HEK293 (cell line): ENCODE results near the gene WNT16.
A peak's percentile ranks its signal among the peaks of the same experiment; 100 is the strongest.

Experiments
- CTCF ChIA-PET: fragments of 350-600 bp; formaldehyde crosslinking; extraction: SDS; loops from one replicate; lab custom pipeline; 2021; ENCODE audit warnings: antibody characterized with exemption; lab: Yijun Ruan, JAX
- POLR2A ChIA-PET: fragments of 300-600 bp; formaldehyde crosslinking; extraction: SDS; loops from one replicate; lab custom pipeline; 2020; ENCODE audit warnings: antibody characterized with exemption, inconsistent platforms; lab: Yijun Ruan, JAX
- H3K27ac ChIP-seq: fragments of 200-500 bp; sonication (Bioruptor generic); 2 replicates; pipeline ENCODE4 v1.5.1; 2014; ENCODE audit warnings: low read depth, low read length, control low read depth, inconsistent platforms; ENCODE audit errors: extremely low read depth
- H3K36me3 ChIP-seq, 2 experiments: fragments of 200-500 bp in 1 of 2; sonication (Bioruptor generic) in 1 of 2; 1 replicate in 1 of 2; 2 replicates in 1 of 2; pipeline ENCODE4 v1.5.1; 2014 to 2017; ENCODE audit warnings: inconsistent platforms in 2 of 2, low read length in 2 of 2; ENCODE audit not compliant: control insufficient read depth in 2 of 2, insufficient read depth in 1 of 2
- H3K4me1 ChIP-seq: fragments of 200-500 bp; sonication (Bioruptor generic); 2 replicates; pipeline ENCODE4 v1.5.1; 2014; ENCODE audit warnings: mild to moderate bottlenecking, low read length, inconsistent platforms; ENCODE audit not compliant: control insufficient read depth, insufficient read depth
- H3K4me3 ChIP-seq: 2 replicates; pipeline ENCODE4 v1.5.1; 2011; ENCODE audit warnings: low read depth, mild to moderate bottlenecking, control low read depth, low read length, moderate library complexity
- H3K9me3 ChIP-seq: fragments of 200-500 bp; sonication (Bioruptor generic); 2 replicates; pipeline ENCODE4 v1.5.1; 2014; ENCODE audit warnings: low read depth, low read length, inconsistent platforms; ENCODE audit not compliant: control insufficient read depth, insufficient read depth
- AEBP2 ChIP-seq: fragments of 450-650 bp; formaldehyde crosslinking; IDR thresholded peaks from 2 replicates; pipeline ENCODE4 v1.5.1; 2016; ENCODE audit warnings: missing biosample characterization, missing genetic modification characterization, borderline replicate concordance
- GFI1B ChIP-seq: fragments of 450-650 bp; formaldehyde crosslinking; IDR thresholded peaks from 2 replicates; pipeline ENCODE4 v1.5.1; 2016; ENCODE audit warnings: missing biosample characterization, missing genetic modification characterization
- REST ChIP-seq: fragments of 450-650 bp; formaldehyde crosslinking; IDR thresholded peaks from 2 replicates; pipeline ENCODE4 v1.5.1; 2016; ENCODE audit warnings: missing biosample characterization, missing genetic modification characterization
- ZBTB49 ChIP-seq: fragments of 450-650 bp; formaldehyde crosslinking; IDR thresholded peaks from 2 replicates; pipeline ENCODE4 v1.5.1; 2016; ENCODE audit warnings: missing biosample characterization, missing genetic modification characterization, low read depth
- ZFHX2 ChIP-seq: fragments of 450-650 bp; formaldehyde crosslinking; conservative IDR thresholded peaks from 2 replicates; pipeline ENCODE4 v1.5.1; 2016; ENCODE audit warnings: missing biosample characterization, missing genetic modification characterization
- ZIC2 ChIP-seq: fragments of 450-650 bp; formaldehyde crosslinking; IDR thresholded peaks from 2 replicates; pipeline ENCODE4 v1.5.1; 2016; ENCODE audit warnings: missing biosample characterization, missing genetic modification characterization
- ZNF114 ChIP-seq: fragments of 450-650 bp; formaldehyde crosslinking; IDR thresholded peaks from 2 replicates; pipeline ENCODE4 v1.5.0; 2017; ENCODE audit warnings: missing biosample characterization, missing genetic modification characterization
- ZNF132 ChIP-seq: fragments of 450-650 bp; formaldehyde crosslinking; IDR thresholded peaks from 2 replicates; pipeline ENCODE4 v1.5.1; 2017; ENCODE audit warnings: missing biosample characterization, missing genetic modification characterization, borderline replicate concordance
- ZNF148 ChIP-seq: fragments of 450-650 bp; formaldehyde crosslinking; IDR thresholded peaks from 2 replicates; pipeline ENCODE4 v1.5.0; 2017; ENCODE audit warnings: missing biosample characterization, missing genetic modification characterization, borderline replicate concordance
- ZNF157 ChIP-seq: fragments of 450-650 bp; formaldehyde crosslinking; IDR thresholded peaks from 2 replicates; pipeline ENCODE4 v1.5.1; 2016; ENCODE audit warnings: missing biosample characterization, missing genetic modification characterization
- ZNF202 ChIP-seq: fragments of 450-650 bp; formaldehyde crosslinking; IDR thresholded peaks from 2 replicates; pipeline ENCODE4 v1.5.1; 2016; ENCODE audit warnings: missing biosample characterization, missing genetic modification characterization, borderline replicate concordance
- ZNF280D ChIP-seq: fragments of 450-650 bp; formaldehyde crosslinking; IDR thresholded peaks from 2 replicates; pipeline ENCODE4 v1.5.1; 2016; ENCODE audit warnings: missing biosample characterization, missing genetic modification characterization
- ZNF292 ChIP-seq: fragments of 450-650 bp; formaldehyde crosslinking; IDR thresholded peaks from 2 replicates; pipeline ENCODE4 v1.5.1; 2016; ENCODE audit warnings: low read depth, missing biosample characterization, missing genetic modification characterization, borderline replicate concordance
- ZNF366 ChIP-seq: fragments of 450-650 bp; formaldehyde crosslinking; conservative IDR thresholded peaks from 2 replicates; pipeline ENCODE4 v1.5.1; 2016; ENCODE audit warnings: missing biosample characterization, missing genetic modification characterization
- ZNF391 ChIP-seq: fragments of 450-650 bp; formaldehyde crosslinking; IDR thresholded peaks from 2 replicates; pipeline ENCODE4 v1.5.1; 2016; ENCODE audit warnings: low read depth, missing biosample characterization, missing genetic modification characterization, borderline replicate concordance
- ZNF600 ChIP-seq: fragments of 450-650 bp; formaldehyde crosslinking; IDR thresholded peaks from 2 replicates; pipeline ENCODE4 v1.5.1; 2016; ENCODE audit warnings: missing biosample characterization, missing genetic modification characterization
- ZNF610 ChIP-seq: fragments of 450-650 bp; formaldehyde crosslinking; IDR thresholded peaks from 2 replicates; pipeline ENCODE4 v1.5.1; 2016; ENCODE audit warnings: missing biosample characterization, missing genetic modification characterization, borderline replicate concordance
- ZNF837 ChIP-seq: fragments of 450-650 bp; formaldehyde crosslinking; IDR thresholded peaks from 2 replicates; pipeline ENCODE4 v1.5.1; 2016; ENCODE audit warnings: missing biosample characterization, missing genetic modification characterization

Gene WNT16

GRCh38 chr7:121301446-121302213, 27.2 kb upstream of the WNT16 start:
- H3K27ac ChIP-seq, result no peak overlapping the region

GRCh38 chr7:121302214-121302745, 26.5 kb upstream of the WNT16 start:
- Histone ChIP-seq H3K27ac (no peak overlapping the region), H3K4me3 (no peak overlapping the region), H3K9me3 (no peaks in the 10 kb centered on the region), H3K4me1 (0 out of 2 replicates have a peak, but pooled peaks cover 2% of the 10 kb centered on the region), H3K36me3 (no peaks in the 10 kb centered on the region)
- ChIA-PET CTCF (no interaction called here), POLR2A (no interaction called here)
- TF ChIP-seq ZIC2 (tag by site-specific recombination) (peak; percentile 67), ZNF600 (tag by site-specific recombination) (peak; percentile 72), ZBTB49 (tag by site-specific recombination) (no peak), REST (tag by site-specific recombination) (no peak), ZNF202 (tag by site-specific recombination) (no peak), ZNF292 (tag by site-specific recombination) (no peak), ZNF148 (tag by site-specific recombination) (no peak), ZFHX2 (no peak), ZNF391 (no peak), ZNF157 (tag by site-specific recombination) (no peak)

More at GRCh38 chr7:121301446-121302213, 27.2 kb upstream of the WNT16 start:
- H3K4me1 ChIP-seq, result 0 out of 2 replicates have a peak, but pooled peaks cover 2% of the 10 kb centered on the region
- no peaks in the 10 kb centered on the region for H3K9me3 ChIP-seq
- CTCF ChIA-PET, result no interaction called here
- TF ChIP-seq AEBP2 (tag by site-specific recombination) (no peak), GFI1B (no peak), ZNF837 (tag by site-specific recombination) (no peak), ZNF610 (no peak), ZNF132 (tag by site-specific recombination) (no peak), ZNF366 (no peak), ZNF114 (no peak), ZNF280D (tag by site-specific recombination) (no peak)
- H3K36me3 ChIP-seq, result no peaks in the 10 kb centered on the region
- POLR2A ChIA-PET, result no interaction called here
- H3K4me3 ChIP-seq, result no peak overlapping the region
